Heart left ventricle (tissue), 13 donors: ENCODE measurements around the gene MAML3.

Experiments
- CTCF ChIP-seq, 12 donors: fragments of 200-600 bp; sonication (generic) in 4 of 12; IDR thresholded peaks; one replicate each; pipeline versions ENCODE4 v1.5.0 to v1.8.0; 2018 to 2022; ENCODE audit warnings: antibody characterized with exemption in 12 of 12, mild to moderate bottlenecking in 5 of 12
- POLR2A ChIP-seq, 2 donors: fragments of 450-650 bp; IDR thresholded peaks; one replicate each; pipeline ENCODE4 v1.6.1; 2017; ENCODE audit warnings: antibody characterized with exemption in 2 of 2, mild to moderate bottlenecking in 2 of 2, moderate library complexity in 2 of 2
- donor health status: ischemic (EF 13 %, LVEDD 7.1; RV severe dilation, severe dysfunction).
- donor health status: DM: no; HTN: yes; CAD: no.
- donor health status: DM: no; HTN: no; CAD: no.
- donor health status: ischemic (EF 25% LVEDD 6.9; RV normal size, moderate dysfunction).
- donor health status: ischemic (EF 25% LVEDD 5.7; RV mildly dilated, moderate dysfunction).
- donor health status: ischemic (EF 35%, LVEDD 5.7; RV mildly dilated, moderate dysfunction).
- donor health status: nonischemic (EF 11% LVEDD 7.7; RV severe dilation, severe dysfunction).
- donor health status: DM: yes; HTN: yes; CAD: no.
- donor health status: PGD.
- donor health status: ischemic (EF 29% LVEDD 5.4; RV normal size, mild dysfunction).
- donor health status: nonischemic (EF 23%, LVEDD 6.1; RV moderate dilation, normal function).

GRCh38 chr4:139913995-139914598 is 239.9 kb downstream of the MAML3 start:
- TF ChIP-seq CTCF (IDR thresholded peaks at IDR 0.05) (no peak), POLR2A (IDR thresholded peaks at IDR 0.05) (no peak)
